Fibroblast of the conjunctiva (primary cell): Measurements from ENCODE around the gene PPCDC.

Source experiments
- DNase-seq: peaks from one replicate; pipeline ENCODE4 v3.0.0-alpha.2; 2010; ENCODE audit warnings: low read depth

Gene PPCDC, protein sequence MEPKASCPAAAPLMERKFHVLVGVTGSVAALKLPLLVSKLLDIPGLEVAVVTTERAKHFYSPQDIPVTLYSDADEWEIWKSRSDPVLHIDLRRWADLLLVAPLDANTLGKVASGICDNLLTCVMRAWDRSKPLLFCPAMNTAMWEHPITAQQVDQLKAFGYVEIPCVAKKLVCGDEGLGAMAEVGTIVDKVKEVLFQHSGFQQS

DNA sequence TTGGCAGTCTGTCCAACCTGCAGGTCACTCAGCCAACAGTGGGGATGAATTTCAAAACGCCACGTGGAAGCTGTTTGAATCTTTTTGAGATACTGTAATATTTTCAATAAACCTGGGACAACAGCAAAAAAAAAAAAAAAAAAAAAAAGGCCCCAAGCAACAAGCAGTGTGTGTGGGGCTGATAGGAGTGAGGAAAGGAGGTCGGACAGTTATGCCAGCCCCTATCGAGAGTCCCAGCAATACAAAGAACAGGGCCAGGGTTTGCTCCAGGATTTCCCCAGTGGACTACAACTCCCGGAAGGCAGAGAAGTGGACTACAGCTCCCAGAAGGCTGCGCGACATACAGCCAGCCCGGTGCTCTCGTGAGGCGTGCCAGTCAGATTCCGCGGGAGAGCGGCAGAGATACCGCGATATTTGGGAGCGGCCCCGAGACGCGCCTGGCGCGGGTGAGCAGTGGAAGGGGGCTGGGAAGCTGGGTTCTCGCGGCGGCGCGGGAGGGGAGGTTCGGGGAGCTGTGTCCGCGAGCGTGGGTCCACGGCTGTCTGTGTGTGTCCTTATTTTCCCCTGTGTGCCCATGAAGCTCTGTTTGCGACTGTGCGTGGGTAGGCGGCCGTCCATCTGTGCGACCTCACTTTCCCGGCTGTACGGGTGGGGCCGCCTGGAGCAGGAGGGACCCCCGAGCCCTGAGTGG, at the start of gene PPCDC:
PPCDC (plus strand) TSS at position 410 of the 691 bp plus-strand sequence. CDS start 4,729 bp downstream, outside the sequence.
- DNase-seq: peak; percentile 91

DNA sequence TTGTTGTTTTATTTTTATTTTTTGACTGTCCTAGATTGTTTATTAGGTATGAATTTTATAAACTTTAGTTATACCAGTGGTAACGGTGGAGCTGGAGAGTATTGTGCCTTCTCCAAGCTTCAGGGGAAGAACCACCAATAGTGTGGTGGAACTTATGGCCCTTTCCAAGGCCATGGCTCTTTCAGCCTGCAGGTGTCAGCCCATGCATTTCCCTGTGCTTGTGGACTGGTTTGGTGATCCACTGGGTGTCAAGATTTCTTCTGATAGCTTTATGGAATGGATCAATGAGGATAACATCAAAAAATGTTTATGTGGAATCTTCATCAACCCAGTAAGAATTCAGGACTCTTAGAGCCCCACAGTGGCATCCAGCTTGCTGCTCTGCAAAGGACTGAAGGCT, 47.2 kb upstream of the PPCDC start:
- DNase-seq: no peak

DNA sequence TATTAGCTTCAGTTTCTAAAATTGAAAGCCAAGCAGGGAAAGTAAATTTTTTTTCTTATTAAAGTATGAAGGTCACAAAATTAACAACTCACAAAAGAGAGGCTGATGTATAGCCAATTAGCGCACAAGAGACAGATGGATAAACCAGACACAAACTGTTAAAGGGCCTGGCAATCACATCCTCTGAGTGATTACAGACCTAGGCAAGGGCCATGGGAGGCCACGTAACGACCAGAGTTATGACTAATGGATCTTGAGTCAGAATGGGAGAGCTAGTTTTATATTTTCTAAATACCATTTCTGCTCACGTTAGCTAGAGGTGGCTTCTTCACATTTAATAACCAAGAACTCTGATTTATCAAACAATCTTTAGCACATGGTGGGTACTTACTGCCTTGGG, 45.8 kb upstream of the PPCDC start:
- no peak for DNase-seq

DNA sequence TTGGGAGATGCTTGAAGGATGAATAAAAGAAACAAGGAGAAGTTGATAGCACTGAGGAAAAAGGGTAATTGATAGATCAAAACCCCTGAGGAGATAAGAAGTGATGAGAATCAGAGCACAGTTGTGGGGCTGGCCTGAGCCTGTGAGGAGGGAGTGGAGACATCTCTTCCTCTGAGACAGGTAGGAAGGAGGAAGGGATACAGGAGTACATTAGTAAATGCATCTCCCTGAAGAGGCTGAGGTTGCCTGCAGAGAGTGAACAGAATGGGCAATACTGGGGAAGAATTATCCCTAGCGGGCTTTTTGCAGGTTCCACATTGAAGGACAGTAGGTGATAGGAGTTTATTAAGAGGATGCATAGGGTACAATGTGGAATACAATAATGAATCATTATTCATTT, 45.3 kb upstream of the PPCDC start:
- no peak for DNase-seq

DNA sequence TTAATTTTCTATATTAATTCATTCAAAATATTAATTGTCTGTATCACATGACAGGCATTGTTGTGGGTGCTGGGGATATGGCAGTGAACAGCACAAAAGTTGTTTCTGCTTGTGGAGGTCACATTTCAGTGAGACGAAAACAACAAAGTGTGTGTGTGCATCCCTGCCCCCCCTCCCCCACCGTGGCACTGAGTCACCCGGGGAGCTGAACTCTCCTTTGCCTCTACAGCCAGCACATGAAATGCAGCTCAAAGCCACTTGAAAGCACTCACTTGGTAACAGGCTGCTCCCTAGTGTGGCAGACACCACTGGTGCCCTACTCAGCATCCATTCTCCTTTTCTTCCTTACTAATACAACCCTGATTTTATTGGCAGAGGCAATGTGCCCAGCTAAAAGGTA, 44.9 kb upstream of the PPCDC start:
- DNase-seq: no peak

DNA sequence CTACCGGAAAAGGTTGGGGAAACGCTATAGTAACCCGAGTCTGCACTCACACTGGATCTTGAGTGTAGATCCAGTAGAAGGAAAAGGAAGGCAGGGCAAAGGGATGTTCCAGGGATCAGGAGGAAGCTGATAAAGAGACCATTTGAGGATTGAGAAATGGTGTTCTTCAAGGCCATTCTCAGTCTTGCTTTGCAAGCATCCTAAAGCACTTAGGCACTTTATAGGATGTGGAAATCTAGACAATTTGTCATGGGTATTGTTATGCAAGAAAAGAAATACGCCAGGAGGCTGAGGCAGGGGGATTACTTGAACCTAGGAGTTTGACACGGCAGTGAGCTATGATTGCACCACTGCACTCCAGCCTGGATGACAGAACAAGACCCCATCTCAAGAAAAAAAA, 41.2 kb upstream of the PPCDC start:
- DNase-seq: no peak

DNA sequence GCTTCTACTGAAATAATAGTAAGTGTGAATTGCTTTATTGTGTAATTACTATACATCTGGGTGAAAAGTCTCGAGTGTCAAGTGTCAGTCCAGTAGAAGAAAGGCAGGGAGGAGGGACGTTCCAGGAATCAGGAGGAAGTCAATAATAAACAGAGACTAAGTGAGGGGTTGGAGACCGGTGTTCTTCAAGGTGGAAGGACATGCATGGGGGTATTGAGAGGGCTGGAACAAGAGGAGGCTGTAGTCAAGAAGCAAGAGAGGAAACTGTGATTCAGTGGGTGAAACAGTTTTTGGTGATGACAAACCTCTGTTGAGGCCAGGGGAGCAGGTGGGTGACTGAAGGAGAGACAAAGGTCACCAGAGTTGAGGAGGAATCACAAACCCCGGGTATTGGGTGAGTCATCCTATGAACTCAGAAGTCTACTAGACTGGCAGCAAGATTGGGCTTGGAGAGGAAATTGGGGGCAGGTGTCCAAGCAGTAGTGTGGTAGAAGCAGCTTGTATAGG, 39.6 kb upstream of the PPCDC start:
- DNase-seq: no peak

DNA sequence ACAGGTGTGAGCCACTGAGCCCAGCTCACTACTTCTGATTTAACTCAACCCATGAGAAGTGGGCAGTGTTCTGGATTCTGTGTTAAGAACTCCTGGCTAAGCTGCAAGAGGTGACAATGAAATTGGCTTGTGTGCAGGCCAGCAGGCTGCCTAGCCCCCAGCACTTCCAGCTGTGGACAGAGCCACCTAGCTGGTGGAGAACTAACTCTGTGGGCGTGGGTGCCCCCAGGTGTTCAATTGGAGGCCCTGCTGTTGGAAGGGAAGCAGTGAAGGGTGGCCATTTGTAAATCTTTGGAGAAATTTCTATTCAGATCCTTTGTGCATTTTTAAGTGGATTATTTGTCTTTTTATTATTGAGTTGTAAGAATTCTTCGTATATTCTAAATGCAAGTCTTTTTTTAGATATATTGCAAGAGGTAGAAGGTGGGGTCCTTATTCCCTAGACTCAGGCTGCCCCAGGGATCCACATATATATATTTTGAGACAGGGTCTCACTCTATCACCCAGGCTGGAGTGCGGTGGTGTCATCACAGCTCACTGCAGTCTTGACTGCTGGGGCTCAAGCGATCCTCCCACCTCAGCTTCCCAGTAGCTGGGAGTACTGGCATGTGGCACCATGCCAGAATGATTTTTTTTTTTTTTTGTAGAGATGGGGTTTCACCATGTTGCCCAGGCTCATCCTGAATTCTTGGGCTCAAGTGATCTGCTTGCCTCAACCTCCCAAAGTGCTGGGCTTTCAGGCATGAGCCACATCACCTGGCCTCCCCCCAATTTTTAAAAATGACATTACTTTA, 35.2 kb upstream of the PPCDC start:
- DNase-seq: no peak

DNA sequence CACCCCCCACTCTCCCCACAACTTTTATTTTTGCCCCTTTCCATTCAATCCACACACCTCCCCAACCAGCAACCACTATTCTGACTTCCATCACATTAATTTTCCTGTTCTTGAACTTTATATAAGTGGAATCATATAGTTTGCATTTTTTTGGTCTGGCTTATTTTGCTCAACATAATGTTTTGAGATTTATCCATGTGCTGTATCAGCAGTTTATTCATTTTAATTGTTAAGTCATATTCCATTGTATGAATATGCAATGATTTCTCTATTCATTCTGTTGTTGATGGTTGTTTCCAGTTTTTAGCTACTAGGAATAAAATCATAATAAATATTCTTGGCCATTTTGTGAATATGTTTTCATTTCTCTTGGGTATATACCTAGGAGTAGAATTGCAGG, 33.9 kb upstream of the PPCDC start:
- DNase-seq: no peak

DNA sequence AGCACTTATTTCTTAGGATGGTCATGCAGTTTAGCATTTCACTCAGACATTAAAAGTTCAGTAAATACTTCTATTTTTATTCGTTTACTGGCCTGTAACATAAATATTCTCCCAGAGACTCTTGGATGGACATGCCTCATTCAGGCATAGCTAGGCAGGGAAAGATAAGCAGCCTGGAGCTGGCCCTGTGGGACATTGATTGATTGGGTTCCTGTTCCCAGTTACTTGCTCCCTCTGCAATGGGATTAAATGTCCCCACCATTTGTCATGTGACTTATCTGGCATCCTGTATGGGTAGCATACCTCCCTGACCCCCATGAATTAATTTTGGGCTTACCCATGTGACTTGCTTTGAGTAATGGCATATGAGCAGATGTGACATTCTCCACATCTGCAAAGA, 30.8 kb upstream of the PPCDC start:
- no peak for DNase-seq

DNA sequence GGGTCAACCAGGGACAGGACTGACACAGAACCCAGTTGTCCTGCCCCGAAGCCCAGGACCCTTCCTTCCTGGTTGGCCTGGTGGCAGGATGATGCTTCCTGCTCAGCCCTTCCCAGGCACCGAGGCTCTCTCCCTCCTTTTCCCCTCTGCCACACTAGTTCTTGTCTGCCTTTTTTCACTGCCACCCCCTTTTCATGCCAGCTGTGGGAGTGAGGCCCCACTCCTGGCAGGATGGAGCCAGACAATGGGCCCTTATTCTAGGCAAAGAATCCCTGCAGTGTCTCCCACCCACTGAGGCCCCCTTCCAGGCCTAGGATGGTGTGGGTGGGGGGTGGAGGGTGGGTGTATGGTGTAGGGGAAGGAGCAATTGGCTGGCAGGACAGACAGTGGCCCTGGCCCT, 29.2 kb upstream of the PPCDC start:
- no peak for DNase-seq

DNA sequence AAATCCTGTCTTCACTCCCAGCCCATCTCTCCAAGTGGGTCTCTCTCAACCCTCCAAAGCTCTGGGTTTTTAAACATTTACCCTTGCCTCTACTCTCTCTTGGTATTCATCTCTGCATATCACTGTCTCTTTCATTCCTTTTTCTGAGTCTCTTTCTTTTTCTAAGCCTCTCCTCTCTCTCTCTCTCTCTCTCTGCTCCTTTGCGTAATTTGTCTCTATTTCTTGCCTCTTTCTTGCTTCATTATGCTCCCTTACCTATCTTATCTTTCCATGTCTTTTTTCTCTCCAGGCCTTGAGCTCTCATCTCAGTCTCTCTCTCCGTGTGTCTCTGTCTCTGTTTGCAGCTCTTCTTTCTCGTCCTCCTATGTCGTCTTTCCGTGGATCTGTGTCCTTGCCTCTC, 28.7 kb upstream of the PPCDC start:
- DNase-seq: no peak

DNA sequence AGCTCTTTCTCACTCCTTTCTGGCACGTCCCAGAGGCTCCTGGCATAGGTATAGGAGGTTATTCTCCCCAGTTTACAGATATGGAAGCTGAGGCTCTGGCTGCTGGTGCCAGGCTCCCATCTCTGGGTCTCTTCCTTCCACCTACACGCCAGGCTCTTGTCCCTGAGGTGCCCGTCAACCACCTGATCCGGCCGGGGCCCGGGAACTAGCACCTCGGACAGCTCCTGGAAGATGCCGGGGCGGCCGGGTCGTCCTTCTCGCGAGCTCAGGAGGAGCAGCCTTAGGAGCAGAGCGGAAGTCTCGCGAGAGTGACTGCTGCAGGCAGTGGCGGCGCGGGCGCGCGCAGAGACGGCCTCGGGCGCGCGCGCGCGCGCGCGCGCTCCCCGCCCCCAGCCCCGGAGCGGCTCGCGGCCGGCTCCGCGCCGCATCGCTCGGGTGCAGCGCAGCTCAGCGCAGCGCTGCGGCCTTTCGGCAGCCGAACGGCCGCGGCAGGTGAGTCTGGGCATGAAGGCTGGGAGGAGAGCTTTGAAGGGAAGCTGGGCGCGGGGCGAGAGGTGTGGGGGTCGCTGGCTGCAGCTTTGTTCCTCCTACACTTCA, 28.1 kb upstream of the PPCDC start, which contains the start of gene SCAMP5:
SCAMP5 (plus strand) TSS at position 382 of the 597 bp plus-strand sequence. CDS start 16,277 bp downstream, outside the sequence.
- peak; percentile 85 for DNase-seq

DNA sequence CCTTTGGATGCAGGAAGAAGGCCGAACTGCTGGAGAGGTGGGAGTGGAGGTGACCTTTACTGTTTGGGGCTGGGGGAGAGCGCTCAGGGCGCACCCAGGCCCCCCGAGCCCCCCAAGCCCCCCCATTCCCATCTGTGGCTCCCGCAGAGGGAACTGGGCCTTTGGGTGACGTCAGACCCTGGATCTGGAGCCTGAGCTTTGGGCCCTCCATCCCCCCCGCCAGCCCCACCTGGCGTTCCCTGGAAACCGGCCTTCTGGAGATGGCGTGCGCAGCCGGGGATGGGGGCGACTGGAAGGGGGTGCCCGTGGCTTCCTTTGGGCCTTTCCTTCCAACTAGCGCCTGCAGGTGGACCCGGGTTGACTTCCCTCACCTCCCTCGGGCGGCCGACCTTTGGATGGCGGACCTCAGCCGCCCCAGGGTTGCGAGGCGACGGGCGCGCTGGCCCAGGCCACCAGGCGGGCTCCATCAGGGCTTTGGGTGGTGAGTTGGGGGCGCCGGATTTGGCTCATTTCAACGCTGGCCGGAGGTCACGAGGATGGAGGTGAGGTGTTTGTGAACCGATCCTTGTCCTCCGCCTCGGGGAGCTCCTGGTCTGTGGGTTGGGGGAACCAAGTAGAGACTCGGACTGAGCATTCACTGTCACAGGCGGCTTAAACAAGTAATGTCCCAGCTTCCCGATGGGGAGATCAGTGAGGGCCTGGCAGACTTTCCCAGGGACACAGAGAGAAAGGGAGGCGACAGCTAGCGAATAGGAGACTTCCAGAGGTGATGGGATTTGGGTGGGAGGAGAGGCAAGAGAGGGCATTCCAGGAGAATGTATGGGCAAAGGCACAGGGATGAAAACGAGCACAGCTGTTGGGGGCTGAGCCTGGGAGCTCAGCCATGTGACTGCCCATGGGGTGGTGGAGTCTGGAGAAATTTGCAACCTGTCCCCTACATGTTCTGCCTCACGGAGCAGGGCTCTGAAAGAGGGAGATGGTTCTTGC, 27.3 kb upstream of the PPCDC start:
- no peak for DNase-seq

DNA sequence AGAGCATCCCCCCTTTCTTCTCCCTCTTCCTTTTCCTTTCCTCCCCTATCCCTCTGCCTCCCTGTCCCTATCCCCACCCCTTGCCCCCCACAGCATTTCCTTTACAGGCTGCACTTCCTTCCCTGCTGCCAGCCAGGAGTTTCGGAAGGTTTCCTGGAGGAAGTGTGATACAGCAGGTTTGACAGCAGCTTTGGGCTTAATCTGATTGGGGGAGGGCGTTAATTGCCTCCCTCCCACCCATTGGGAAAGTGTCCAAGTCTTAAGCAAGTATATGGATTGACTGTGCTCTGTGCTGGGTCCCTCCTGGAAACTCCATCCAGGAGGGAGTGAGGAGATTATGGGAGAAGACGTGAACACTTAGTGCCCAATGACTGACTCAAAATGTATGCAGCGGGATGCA, 26.2 kb upstream of the PPCDC start:
- DNase-seq: no peak

DNA sequence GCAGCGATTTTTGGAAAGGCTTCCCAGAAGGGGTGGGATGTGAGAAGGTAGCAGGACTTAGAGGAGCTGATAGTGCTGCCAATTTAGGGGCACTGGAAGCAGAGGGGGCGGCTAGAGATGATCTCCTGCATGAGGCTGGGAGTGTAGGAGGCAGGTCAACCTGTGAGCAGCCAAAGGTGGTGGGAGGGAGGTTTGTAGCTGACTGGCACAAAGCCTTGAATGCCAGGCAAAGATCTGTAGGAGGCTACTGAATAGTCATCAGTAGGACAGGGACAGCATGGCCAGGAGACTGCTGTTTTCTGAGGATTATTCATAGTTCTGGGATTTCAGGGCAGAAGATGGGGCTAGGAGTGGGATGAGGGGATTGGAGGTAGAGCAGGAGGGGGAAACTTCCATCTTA, 25.8 kb upstream of the PPCDC start:
- no peak for DNase-seq

DNA sequence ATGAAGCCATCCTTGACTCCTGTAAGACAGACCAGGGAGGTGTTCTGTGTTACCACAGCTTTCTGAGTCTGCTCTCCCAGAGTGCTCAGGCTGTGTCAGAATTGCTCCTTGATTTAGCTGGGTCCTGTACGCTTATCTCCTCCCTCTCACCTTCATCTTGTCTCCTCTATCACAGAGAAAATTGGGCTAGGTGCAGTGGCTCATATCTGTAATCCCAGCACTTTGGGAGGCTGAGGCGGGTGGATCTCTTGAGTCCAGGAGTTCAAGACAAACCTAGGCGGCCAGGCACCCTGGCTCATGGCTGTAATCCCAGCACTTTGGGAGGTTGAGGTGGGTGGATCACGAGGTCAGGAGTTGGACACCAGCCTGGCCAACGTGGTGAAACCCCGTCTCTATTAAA, 22.1 kb upstream of the PPCDC start:
- DNase-seq: no peak

DNA sequence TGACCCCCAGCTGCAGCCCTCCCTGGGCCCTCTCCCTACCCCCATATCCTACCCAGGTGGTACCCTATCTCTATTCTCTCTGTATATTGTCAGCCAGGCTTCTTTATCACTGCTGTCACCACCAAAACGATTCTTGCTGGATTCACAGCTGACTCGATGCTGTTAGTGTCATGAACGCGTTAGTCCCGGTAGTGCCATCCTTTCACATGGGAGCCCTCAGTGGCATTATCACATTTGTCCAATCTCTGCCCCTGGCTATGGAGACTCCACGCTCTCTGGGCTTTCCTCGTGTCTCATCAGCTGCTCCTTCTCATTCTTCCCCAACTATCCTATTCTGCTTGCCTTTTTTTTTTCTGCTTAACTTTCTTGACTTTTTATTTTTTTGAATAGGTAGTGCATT, 21.0 kb upstream of the PPCDC start:
- DNase-seq: no peak

DNA sequence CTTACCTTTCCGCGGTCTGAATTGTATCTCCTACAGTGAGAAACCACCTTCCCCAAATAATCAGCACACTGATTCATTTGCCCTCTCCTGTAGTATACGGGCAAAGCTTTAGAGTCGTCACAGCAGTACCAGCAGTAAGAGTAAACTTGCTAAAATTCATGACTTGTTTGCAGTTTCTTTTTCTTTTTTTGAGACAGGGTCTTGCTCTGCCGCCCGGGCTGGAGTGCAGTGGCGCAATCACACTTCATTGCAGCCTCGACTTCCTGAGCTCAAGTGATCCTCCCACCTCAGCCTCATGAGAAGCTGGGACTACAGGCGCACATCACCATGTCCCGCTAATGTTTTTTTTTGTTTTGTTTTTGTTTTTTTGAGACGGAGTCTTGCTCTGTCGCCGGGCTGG, 16.2 kb upstream of the PPCDC start:
- DNase-seq: no peak

DNA sequence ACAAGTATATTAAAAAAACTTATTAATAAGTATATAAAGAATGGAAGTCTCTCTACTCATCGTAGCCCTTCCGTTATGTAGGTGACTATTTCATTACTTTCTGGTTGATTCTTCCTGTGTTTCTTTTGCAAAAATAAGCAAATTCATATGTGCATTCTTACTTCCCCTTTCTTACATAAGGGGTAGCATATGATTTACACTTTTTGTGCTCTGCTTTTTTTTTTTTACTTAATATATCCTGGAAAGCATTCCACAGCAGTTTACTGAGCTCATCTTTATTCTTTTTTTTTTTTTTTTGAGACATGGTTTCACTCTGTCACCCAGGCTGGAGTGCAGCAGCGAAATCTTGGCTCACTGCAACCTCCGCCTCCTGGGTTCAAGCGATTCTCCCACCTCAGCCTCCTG, 15.2 kb upstream of the PPCDC start:
- no peak for DNase-seq

DNA sequence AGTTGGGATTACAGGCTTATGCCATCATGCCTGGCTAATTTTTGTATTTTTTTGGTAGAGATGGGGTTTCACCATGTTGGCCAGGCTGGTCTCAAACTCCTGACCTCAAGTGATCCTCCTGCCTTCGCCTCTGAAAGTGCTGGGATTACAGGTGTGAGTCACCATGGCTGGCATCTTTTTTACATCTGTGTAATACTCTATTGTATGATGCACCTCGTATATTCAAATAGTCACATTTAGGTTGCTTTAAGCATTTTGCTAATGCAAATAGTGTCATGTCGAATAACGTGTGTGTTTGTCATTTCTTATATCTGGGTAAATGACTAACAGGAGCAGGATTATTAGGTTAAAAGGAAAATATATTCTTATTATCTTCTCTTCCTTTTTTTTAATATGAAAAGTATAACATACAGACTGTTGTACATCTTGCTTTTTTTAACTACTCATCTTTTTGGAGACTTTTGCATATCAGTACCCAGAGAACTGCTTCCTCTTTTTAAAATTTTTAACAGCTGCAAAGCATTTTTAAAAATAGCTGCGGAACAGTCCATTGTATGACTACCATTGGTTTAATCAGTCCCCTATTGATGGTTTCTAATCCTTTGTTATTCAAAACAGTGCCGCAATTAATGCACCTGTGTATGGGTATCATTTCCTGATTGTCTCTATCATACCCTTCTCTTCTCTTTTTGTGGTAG, 14.6 kb upstream of the PPCDC start:
- no peak for DNase-seq
